HCT116 (cell line): ENCODE measurements around the gene LGMN. TPM values are rescaled to one million over a fixed set of nuclear protein-coding genes. Genes with fewer than 3 reads are reported as not detected.
"Not testable (repeated sequence)": the region's sequence is repeated elsewhere in the genome, so short reads cannot be mapped to it uniquely, and the experiment has no call there.

ENCODE experiments used
- ATAC-seq: fragments of 200-7000 bp; cut with Tn5 transposase; 2 replicates; pipeline ENCODE4 v1.9.1; 2020; ENCODE audit warnings: mild to moderate bottlenecking, moderate library complexity
- BruUV-seq: library from RNA; stranded (reverse); fragments of 400-500 nt; replicated peaks from 2 replicates; lab custom pipeline; 2021; lab: Mats Ljungman, UMichigan
- CTCF ChIA-PET: fragments of 300-600 bp; sonication (Branson Sonifier 250); formaldehyde crosslinking; loops from one replicate; lab custom pipeline; 2021; ENCODE audit warnings: antibody characterized with exemption; lab: Charles Lee
- POLR2A ChIA-PET: fragments of 300-600, 350-600 bp; sonication (Branson Sonifier 250); formaldehyde crosslinking; loops from one replicate; lab custom pipeline; 2021; ENCODE audit warnings: antibody characterized with exemption; lab: Charles Lee
- RAD21 ChIA-PET, 2 experiments: fragments of 300-600 bp; sonication (Branson Sonifier 250); formaldehyde crosslinking; loops; one replicate each; lab custom pipeline; 2023; ENCODE audit warnings: low total read pairs in 2 of 2; ENCODE audit not compliant: uncharacterized antibody in 2 of 2, unreplicated experiment in 2 of 2, low non-redundant PET in 1 of 2; lab: Charles Lee
- DNase-seq: peaks from one replicate; pipeline ENCODE4 v3.0.0-alpha.2; 2010; ENCODE audit warnings: low read depth, low spot score
- H2AFZ ChIP-seq: fragments of 200-600 bp; shearing (Covaris generic), sonication (generic); 2 replicates; pipeline ENCODE4 v1.6.1; 2017; ENCODE audit warnings: low read depth, mixed run types, mixed read lengths, antibody characterized with exemption, low read length; ENCODE audit not compliant: poor library complexity, severe bottlenecking
- H3K27ac ChIP-seq: 2 replicates; pipeline ENCODE4 v1.5.1; 2012; ENCODE audit warnings: low read depth, low read length
- H3K27me3 ChIP-seq: fragments of 200-600 bp; sonication (generic); 2 replicates; pipeline ENCODE4 v1.6.1; 2016; ENCODE audit warnings: mixed run types, low read length, mixed read lengths; ENCODE audit not compliant: insufficient read depth
- H3K36me3 ChIP-seq, 2 experiments: fragments of 200-500 bp in 1 of 2; fragments of 200-600 bp in 1 of 2; sonication (Bioruptor generic) in 1 of 2; sonication (generic) in 1 of 2; 2 replicates each; pipeline versions ENCODE4 v1.5.1 to v1.6.1; 2014 to 2016; ENCODE audit warnings: low read length in 2 of 2, inconsistent platforms in 1 of 2, mixed read lengths in 1 of 2, mixed run types in 1 of 2; ENCODE audit not compliant: insufficient read depth in 2 of 2, control insufficient read depth in 1 of 2
- H3K4me1 ChIP-seq, 2 experiments: fragments of 200-600 bp in 1 of 2; sonication (generic) in 1 of 2; 2 replicates each; pipeline versions ENCODE4 v1.5.1 to v1.6.1; 2012 to 2017; ENCODE audit warnings: low read length in 2 of 2, inconsistent platforms in 1 of 2, mild to moderate bottlenecking in 1 of 2, mixed read lengths in 1 of 2, mixed run types in 1 of 2, moderate library complexity in 1 of 2; ENCODE audit not compliant: insufficient read depth in 2 of 2, control insufficient read depth in 1 of 2
- H3K4me2 ChIP-seq: fragments of 200-600 bp; sonication (generic); 2 replicates; pipeline ENCODE4 v1.6.1; 2017; ENCODE audit warnings: mixed run types, low read length, mixed read lengths
- H3K4me3 ChIP-seq, 2 experiments: fragments of 200-600 bp in 1 of 2; sonication (generic) in 1 of 2; replicated peaks in 1 of 2; 2 replicates each; pipeline ENCODE4 v1.5.1; 2011 to 2016; ENCODE audit warnings: low read length in 2 of 2, control low read depth in 1 of 2, low read depth in 1 of 2, mild to moderate bottlenecking in 1 of 2, mixed read lengths in 1 of 2, mixed run types in 1 of 2
- H3K79me2 ChIP-seq: fragments of 200-600 bp; sonication (generic); 2 replicates; pipeline ENCODE4 v1.6.1; 2017; ENCODE audit warnings: mild to moderate bottlenecking, mixed run types, low read length, moderate library complexity, mixed read lengths; ENCODE audit not compliant: insufficient read depth
- H3K9ac ChIP-seq: fragments of 200-600 bp; sonication (generic); 2 replicates; pipeline ENCODE4 v1.6.1; 2016; ENCODE audit warnings: low read length, mixed read lengths
- H3K9me2 ChIP-seq: fragments of 200-600 bp; sonication (generic), shearing (Covaris generic); 2 replicates; pipeline ENCODE4 v1.6.1; 2017; ENCODE audit warnings: mixed run types, mild to moderate bottlenecking, moderate library complexity; ENCODE audit not compliant: insufficient read depth
- H3K9me3 ChIP-seq, 2 experiments: fragments of 200-500 bp in 1 of 2; fragments of 200-600 bp in 1 of 2; sonication (Bioruptor generic) in 1 of 2; sonication (generic) in 1 of 2; 2 replicates each; pipeline ENCODE4 v1.6.1; 2014 to 2017; ENCODE audit warnings: low read length in 2 of 2, mixed read lengths in 2 of 2, inconsistent platforms in 1 of 2, low read depth in 1 of 2, mild to moderate bottlenecking in 1 of 2, mixed run types in 1 of 2, moderate library complexity in 1 of 2; ENCODE audit not compliant: control insufficient read depth in 1 of 2, insufficient read depth in 1 of 2
- H4K20me1 ChIP-seq: fragments of 200-600 bp; sonication (generic), shearing (Covaris generic); 2 replicates; pipeline ENCODE4 v1.6.1; 2017; ENCODE audit warnings: mixed run types, mild to moderate bottlenecking, moderate library complexity; ENCODE audit not compliant: insufficient read depth
- intact Hi-C: fragments of 100-400 bp; cut with micrococcal nuclease; formaldehyde crosslinking; loops from 2 replicates; pipeline ENCODE4 v1.10.0; 2022
- total RNA-seq: library from RNA; stranded (reverse); gene quantifications from one replicate; pipeline ENCODE4 v1.2.1, GENCODE V29; 2021; ENCODE audit not compliant: unreplicated experiment

Gene LGMN
- total RNA-seq, 1 experiment from 2014 or later = 44.9 TPM

- H3K9ac ChIP-seq, H3K4me2 ChIP-seq, intact Hi-C loops, H3K4me3 ChIP-seq, H3K36me3 ChIP-seq, CTCF ChIA-PET, BruUV-seq, H3K27me3 ChIP-seq, H2AFZ ChIP-seq, RAD21 ChIA-PET, DNase-seq, H3K9me2 ChIP-seq, ATAC-seq, H3K79me2 ChIP-seq, H3K4me1 ChIP-seq, H4K20me1 ChIP-seq, H3K9me3 ChIP-seq, H3K27ac ChIP-seq: not testable (repeated sequence)
- POLR2A ChIA-PET = interaction anchor here (3.6 kb wide), 1 partner anchor 19 kb away, joined by 11 read pairs; the partner anchor contains the start of gene LGMN
Observed at GRCh38 chr14:92768236-92768635, 19.8 kb upstream of the LGMN start.

- H4K20me1 ChIP-seq, DNase-seq, H3K27me3 ChIP-seq, H3K4me2 ChIP-seq, H3K9ac ChIP-seq, BruUV-seq, H3K9me2 ChIP-seq, RAD21 ChIA-PET, H3K27ac ChIP-seq, intact Hi-C loops, H3K36me3 ChIP-seq, H3K79me2 ChIP-seq, H3K9me3 ChIP-seq, H2AFZ ChIP-seq, H3K4me3 ChIP-seq: not testable (repeated sequence)
- POLR2A ChIA-PET = interaction anchor here (1.8 kb wide), 1 partner anchor 15 kb away, joined by 5 read pairs; the partner anchor contains the start of gene LGMN
- ATAC-seq = peak; percentile 72
- H3K4me1 ChIP-seq = peaks cover 9 to 32% of the 10 kb centered on the region in 2 experiments
- CTCF ChIA-PET = interaction anchor here (1.2 kb wide), 1 partner anchor 18 kb away, joined by 3 read pairs; no protein-coding TSS in a partner anchor
Observed at GRCh38 chr14:92763666-92764631, 15.5 kb upstream of the LGMN start.
